Esophagus squamous epithelium (tissue), 4 donors: ENCODE measurements around the gene HTR3A.

Experiments used
- POLR2A ChIP-seq, 4 donors: fragments of 450-650 bp; IDR thresholded peaks; one replicate each; pipeline ENCODE4 v1.6.1; 2017; ENCODE audit warnings: antibody characterized with exemption in 4 of 4, mild to moderate bottlenecking in 4 of 4, moderate library complexity in 3 of 4
- TF ChIP-seq, protein P1 (sequence below), 6 experiments: fragments of 450-650 bp in 4 of 6; fragments of 200-600 bp in 2 of 6; sonication (generic) in 2 of 6; IDR thresholded peaks; one replicate each; pipeline ENCODE4 v1.5.1; 2016 to 2019; ENCODE audit warnings: antibody characterized with exemption in 6 of 6, mild to moderate bottlenecking in 4 of 6, moderate library complexity in 4 of 6

DNA sequence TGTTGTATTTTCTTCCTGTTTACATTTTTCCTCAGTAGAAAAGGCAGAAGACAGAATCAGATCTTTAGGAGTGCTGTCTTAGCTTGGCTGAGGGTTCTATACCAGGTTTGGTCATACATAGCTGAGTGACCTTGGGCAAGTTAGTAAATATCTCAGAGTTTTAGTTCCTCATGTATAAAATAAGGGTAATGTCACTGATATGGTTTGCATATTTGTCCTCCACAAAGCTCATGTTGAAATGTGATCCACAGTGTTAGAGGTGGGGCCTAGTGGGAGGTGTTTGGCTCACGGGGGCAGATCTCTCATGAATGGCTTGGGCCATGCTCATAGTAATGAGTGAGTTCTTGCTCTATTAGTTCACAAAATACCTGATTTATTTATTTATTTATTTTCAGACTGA is 7.5 kb upstream of the HTR3A start:
- TF ChIP-seq, protein P1, sequence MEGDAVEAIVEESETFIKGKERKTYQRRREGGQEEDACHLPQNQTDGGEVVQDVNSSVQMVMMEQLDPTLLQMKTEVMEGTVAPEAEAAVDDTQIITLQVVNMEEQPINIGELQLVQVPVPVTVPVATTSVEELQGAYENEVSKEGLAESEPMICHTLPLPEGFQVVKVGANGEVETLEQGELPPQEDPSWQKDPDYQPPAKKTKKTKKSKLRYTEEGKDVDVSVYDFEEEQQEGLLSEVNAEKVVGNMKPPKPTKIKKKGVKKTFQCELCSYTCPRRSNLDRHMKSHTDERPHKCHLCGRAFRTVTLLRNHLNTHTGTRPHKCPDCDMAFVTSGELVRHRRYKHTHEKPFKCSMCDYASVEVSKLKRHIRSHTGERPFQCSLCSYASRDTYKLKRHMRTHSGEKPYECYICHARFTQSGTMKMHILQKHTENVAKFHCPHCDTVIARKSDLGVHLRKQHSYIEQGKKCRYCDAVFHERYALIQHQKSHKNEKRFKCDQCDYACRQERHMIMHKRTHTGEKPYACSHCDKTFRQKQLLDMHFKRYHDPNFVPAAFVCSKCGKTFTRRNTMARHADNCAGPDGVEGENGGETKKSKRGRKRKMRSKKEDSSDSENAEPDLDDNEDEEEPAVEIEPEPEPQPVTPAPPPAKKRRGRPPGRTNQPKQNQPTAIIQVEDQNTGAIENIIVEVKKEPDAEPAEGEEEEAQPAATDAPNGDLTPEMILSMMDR (IDR thresholded peaks at IDR 0.05) = no peak
- no peak for TF ChIP-seq POLR2A (IDR thresholded peaks at IDR 0.05)
